GM12801 (cell line): Measurements from ENCODE around the gene NPAT.

Source experiments
- TF ChIP-seq, protein P1 (sequence below): IDR thresholded peaks from one replicate; pipeline ENCODE4 v1.5.1; 2011; ENCODE audit warnings: control low read depth; ENCODE audit not compliant: insufficient read length; ENCODE audit errors: extremely low read depth

NPAT gene

GRCh38 chr11:108206171-108206570 lies 16.3 kb downstream of the NPAT start:
- TF ChIP-seq, protein P1, sequence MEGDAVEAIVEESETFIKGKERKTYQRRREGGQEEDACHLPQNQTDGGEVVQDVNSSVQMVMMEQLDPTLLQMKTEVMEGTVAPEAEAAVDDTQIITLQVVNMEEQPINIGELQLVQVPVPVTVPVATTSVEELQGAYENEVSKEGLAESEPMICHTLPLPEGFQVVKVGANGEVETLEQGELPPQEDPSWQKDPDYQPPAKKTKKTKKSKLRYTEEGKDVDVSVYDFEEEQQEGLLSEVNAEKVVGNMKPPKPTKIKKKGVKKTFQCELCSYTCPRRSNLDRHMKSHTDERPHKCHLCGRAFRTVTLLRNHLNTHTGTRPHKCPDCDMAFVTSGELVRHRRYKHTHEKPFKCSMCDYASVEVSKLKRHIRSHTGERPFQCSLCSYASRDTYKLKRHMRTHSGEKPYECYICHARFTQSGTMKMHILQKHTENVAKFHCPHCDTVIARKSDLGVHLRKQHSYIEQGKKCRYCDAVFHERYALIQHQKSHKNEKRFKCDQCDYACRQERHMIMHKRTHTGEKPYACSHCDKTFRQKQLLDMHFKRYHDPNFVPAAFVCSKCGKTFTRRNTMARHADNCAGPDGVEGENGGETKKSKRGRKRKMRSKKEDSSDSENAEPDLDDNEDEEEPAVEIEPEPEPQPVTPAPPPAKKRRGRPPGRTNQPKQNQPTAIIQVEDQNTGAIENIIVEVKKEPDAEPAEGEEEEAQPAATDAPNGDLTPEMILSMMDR, result no peak

DNA sequence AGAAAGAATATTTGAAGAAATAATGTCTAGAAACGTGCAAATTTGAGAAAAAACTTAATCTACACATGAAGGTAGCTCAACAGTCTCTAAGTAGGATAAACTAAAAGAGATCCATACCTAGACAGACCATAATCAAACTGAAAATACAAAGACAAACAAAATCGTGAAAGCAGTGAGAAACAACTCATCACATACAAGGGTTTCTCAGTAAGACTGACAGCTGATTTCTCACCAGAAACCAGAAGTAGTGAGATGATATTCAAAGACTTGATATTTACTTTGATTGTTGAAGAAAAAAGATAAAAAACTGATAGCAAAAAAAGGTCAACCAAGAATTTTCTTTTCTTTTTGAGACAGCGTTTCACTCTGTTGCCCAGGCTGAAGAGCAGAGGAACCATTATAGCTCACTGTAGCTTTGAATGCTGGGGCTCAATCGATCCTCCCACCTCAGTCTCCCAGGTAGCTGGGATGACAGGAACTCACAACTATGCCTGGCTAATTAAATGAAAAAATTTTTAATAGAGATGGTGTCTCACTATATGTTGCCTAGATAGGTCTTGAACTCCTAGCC lies 17.4 kb downstream of the NPAT start:
- TF ChIP-seq, protein P1, result no peak

GRCh38 chr11:108204376-108204775 lies 18.1 kb downstream of the NPAT start:
- TF ChIP-seq, protein P1, result no peak

- TF ChIP-seq, protein P1, result no peak
Measured at GRCh38 chr11:108203075-108203474, 19.4 kb downstream of the NPAT start.

GRCh38 chr11:108199446-108200321 lies 22.8 kb downstream of the NPAT start:
- TF ChIP-seq, protein P1, result no peak

DNA sequence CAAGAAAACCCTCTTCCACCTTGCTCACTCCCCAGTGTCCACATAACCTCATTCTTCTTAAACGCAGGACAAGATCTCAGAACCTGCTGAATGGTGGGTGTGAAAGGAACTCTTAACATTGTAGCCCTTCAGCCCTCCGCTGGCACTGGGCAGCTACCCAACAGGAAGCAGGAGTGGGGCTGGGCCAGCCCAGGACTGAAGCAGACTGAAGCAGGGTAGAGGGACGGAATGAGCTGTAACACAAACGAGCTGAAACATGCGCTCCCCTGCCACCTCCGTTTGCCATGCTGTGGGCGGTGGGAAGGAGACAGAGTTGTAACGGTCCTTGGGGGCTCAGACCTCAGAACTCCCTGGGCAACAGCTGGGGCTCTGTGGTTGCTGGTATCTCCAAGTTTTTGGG lies 23.6 kb downstream of the NPAT start:
- TF ChIP-seq, protein P1, result no peak

- TF ChIP-seq, protein P1, result no peak
Measured at GRCh38 chr11:108197351-108197750, 25.1 kb downstream of the NPAT start.
